GM04503 (cell line): ENCODE data around the gene TTN.
A peak's percentile ranks its signal among the peaks of the same experiment; 100 is the strongest.
"Not testable (repeated sequence)": the region's sequence is repeated elsewhere in the genome, so short reads cannot be mapped to it uniquely, and the experiment has no call there.

Source experiments
- DNase-seq: peaks from one replicate; pipeline ENCODE4 v3.0.0-alpha.2; 2012; ENCODE audit warnings: low read depth

The TTN gene

GRCh38 chr2:178530131-178530530, 277.1 kb downstream of the TTN start:
- DNase-seq = no peak

GRCh38 chr2:178529194-178529593, 278.0 kb downstream of the TTN start:
- DNase-seq = no peak

GRCh38 chr2:178528647-178529046, 278.6 kb downstream of the TTN start:
- DNase-seq = no peak

GRCh38 chr2:178527592-178527991, 279.6 kb downstream of the TTN start:
- DNase-seq = no peak

- DNase-seq = no peak
Measured at GRCh38 chr2:178526256-178526655, 281.0 kb downstream of the TTN start.

GRCh38 chr2:178525460-178525859, 281.8 kb downstream of the TTN start:
- DNase-seq = not testable (repeated sequence)

GRCh38 chr2:178525010-178525409, 282.2 kb downstream of the TTN start:
- DNase-seq = not testable (repeated sequence)

- DNase-seq = no peak
Measured at GRCh38 chr2:178523596-178524134, 283.6 kb downstream of the TTN start.

GRCh38 chr2:178522950-178523595, 284.1 kb downstream of the TTN start:
- DNase-seq = no peak

- no peak for DNase-seq
Measured at GRCh38 chr2:178521304-178522150, 285.7 kb downstream of the TTN start.

GRCh38 chr2:178517496-178517895, 289.7 kb downstream of the TTN start:
- DNase-seq = peak; percentile 34

GRCh38 chr2:178514664-178515063, 292.6 kb downstream of the TTN start:
- peak; percentile 28 for DNase-seq

GRCh38 chr2:178513876-178514275, 293.3 kb downstream of the TTN start:
- no peak for DNase-seq

- no peak for DNase-seq
Measured at GRCh38 chr2:178512484-178512883, 294.7 kb downstream of the TTN start.

- no peak for DNase-seq
Measured at GRCh38 chr2:178510384-178510783, 296.8 kb downstream of the TTN start.

GRCh38 chr2:178508646-178509045, 298.6 kb downstream of the TTN start:
- DNase-seq = no peak

GRCh38 chr2:178506949-178507348, 300.3 kb downstream of the TTN start:
- no peak for DNase-seq

- DNase-seq = no peak
Measured at GRCh38 chr2:178506524-178506923, 300.7 kb downstream of the TTN start.

GRCh38 chr2:178506101-178506500, 301.1 kb downstream of the TTN start:
- no peak for DNase-seq

- no peak for DNase-seq
Measured at GRCh38 chr2:178502751-178503150, 304.5 kb downstream of the TTN start.

- DNase-seq = no peak
Measured at GRCh38 chr2:178499640-178500039, 307.6 kb downstream of the TTN start.

GRCh38 chr2:178498137-178498536, 309.1 kb downstream of the TTN start:
- DNase-seq = no peak

- no peak for DNase-seq
Measured at GRCh38 chr2:178496049-178496448, 311.2 kb downstream of the TTN start.
